GM20000 (cell line): ENCODE results near the gene GPC6.

Experiments
- DNase-seq: peaks from one replicate; pipeline ENCODE4 v3.0.0; 2012; ENCODE audit warnings: low spot score
- TF ChIP-seq, protein P1 (sequence below): IDR thresholded peaks from 2 replicates; pipeline ENCODE4 v1.5.1; 2012; ENCODE audit warnings: mild to moderate bottlenecking, control low read depth; ENCODE audit errors: extremely low read depth, missing control alignments

The GPC6 gene

DNA sequence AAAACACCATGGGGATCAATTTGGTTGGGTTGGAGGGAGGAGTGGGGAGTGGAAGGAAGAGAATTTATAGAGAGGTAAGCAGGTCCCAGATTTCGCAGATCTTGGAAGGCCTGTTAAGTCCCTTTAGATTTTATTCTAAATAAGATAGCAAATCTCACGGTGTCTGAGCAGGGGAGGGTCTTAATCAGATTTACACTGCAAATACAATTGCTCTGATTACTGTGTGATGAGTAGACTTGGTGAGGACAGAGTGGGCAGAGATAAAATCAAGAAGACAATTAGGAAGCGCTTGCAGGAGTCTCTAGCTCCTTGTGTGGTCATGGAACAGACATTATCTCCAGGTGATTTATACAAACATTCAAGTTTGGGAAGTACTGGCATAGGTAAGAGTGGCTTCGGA, 126.0 kb downstream of the GPC6 start:
- no peak for DNase-seq

DNA sequence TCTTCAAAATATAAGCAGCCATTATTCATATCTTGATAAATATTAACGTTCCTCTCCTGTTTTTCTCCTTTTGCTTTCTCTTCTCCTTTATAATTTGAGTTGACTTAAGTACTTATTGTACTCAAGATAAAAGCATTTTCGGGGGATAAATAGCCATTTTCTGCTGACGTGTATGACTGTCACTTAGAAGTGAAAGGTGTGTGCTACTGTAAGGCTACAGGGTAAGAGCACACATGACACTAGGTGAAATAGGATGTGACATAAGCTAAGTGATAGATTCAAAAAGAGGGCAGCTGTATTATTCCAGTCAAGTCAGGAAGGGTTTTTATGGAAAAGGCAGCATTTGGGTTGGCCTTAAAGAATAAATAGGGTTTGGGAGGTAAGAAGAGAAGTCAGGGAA, 128.5 kb downstream of the GPC6 start:
- TF ChIP-seq, protein P1, sequence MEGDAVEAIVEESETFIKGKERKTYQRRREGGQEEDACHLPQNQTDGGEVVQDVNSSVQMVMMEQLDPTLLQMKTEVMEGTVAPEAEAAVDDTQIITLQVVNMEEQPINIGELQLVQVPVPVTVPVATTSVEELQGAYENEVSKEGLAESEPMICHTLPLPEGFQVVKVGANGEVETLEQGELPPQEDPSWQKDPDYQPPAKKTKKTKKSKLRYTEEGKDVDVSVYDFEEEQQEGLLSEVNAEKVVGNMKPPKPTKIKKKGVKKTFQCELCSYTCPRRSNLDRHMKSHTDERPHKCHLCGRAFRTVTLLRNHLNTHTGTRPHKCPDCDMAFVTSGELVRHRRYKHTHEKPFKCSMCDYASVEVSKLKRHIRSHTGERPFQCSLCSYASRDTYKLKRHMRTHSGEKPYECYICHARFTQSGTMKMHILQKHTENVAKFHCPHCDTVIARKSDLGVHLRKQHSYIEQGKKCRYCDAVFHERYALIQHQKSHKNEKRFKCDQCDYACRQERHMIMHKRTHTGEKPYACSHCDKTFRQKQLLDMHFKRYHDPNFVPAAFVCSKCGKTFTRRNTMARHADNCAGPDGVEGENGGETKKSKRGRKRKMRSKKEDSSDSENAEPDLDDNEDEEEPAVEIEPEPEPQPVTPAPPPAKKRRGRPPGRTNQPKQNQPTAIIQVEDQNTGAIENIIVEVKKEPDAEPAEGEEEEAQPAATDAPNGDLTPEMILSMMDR, result no peak
- DNase-seq, result no peak

More for the DNA sequence above, 126.0 kb downstream of the GPC6 start:
- TF ChIP-seq, protein P1, result no peak

DNA sequence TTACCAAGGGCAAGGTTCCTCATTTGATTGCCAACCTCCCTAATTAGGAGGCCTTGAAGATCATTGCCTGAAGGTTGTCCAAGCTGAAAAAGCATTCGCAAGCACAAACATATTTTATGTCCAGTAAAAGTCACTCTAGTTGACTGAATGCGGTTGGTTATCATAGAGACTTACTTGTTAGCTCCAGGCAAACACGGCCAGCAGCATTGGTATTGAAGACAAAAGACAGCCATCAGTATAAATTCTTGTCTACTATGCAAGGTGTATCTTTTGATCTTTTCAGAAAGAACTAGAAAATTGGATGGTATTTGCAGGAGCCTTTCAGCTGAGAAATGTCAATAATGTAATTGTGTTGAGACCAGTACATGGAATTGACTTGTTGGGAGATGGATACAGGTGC, 129.9 kb downstream of the GPC6 start:
- TF ChIP-seq, protein P1, result no peak
- DNase-seq, result no peak

DNA sequence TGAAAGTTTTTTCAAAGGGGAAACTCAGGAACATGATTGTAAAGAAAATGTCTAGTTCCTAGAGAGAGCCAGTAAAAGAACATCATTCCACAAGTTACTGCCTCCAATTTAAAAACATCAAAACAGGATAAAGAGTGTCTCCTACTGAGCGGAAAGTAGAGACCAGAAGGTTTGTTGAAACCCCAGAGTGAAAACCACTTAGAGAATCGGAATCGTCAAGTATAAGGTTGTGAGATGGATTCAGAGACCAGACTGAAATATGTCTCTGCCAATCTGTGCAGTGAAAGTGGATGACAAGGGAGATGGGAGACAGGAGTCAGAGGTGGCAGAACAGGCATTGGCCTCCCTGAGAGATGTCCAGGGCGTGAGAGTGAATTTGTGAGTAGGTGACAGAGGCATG, 133.4 kb downstream of the GPC6 start:
- TF ChIP-seq, protein P1, result no peak
- no peak for DNase-seq

DNA sequence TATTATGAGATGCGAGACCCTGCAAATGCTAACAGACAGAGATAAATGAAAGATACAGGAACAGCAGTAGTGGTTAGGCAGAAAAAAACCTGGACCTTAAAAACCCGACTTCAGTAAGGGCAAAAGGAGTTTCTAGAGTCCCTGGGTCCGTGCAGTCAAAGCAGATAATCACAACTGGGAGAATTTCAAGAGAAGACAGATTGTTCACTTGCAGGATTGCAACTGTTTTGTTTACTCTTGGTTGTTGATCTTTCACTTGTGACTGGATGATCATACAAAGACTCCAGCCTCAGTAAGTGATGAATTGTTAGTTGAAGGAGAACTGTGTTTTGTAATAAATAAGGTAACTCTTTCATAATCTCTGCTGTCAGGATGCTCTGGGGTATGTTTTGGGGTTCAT, 135.1 kb downstream of the GPC6 start:
- TF ChIP-seq, protein P1, result no peak
- DNase-seq, result no peak

DNA sequence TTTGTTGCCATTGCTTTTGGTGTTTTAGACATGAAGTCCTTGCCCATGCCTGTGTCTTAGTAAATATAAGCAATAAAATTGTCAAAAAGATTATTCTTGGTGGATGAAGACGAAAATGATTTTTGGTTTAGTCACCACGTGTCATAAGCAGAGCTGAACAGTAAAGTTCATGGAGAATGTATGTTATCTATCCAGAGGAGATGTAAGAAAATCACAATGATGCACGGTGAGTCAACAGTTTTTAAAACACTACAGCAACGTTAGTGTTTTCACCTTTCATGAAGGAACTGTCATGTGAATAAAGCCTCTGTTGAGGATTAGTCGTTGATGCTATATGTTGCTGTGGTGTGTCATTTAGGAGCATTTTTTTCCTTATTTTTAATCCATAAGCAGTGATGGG, 137.6 kb downstream of the GPC6 start:
- no peak for DNase-seq
- TF ChIP-seq, protein P1, result no peak

DNA sequence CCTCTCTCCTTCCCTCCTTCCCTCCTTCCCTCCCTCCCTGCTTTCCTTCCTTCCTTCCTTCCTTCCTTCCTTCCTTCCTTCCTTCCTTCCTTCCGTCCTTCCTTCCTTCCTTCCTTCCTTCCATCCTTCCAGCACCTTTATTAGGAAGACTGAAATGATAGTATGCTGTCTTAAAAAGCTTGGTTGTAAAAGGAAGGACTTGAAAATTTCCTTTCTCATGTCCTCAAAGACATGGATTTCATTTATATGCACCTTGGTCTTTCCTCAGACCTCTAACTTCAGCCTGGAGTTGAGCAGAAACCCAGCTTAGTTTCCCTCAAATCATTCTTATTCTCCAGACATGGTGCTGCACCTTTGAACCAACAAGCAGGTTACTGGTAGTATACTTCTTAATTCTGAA, 141.7 kb downstream of the GPC6 start:
- TF ChIP-seq, protein P1, result no peak
- no peak for DNase-seq

DNA sequence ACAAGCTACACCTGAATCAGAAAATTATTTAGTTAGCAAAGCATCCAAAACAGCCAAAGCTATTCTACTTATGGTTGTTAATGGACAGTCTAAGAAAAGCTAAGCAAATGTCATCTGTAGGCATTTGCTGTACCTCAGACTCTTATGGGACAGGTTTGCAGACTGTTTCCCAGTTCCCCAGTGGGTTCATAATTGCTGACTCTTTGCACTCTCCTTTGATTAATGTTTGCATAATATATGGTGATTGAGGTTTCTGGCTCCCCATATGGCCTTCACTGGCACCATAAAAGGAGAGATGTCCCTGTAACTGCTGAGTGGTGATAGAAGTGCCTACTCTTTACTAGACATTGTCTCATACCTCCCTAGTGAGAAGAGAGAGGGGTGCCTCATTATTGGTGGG, 142.1 kb downstream of the GPC6 start:
- TF ChIP-seq, protein P1, result no peak
- DNase-seq, result no peak
